Activated T-helper 2 cell treated with anti-CD3 and anti-CD28 coated beads, Interferon-gamma antibody, Interleukin-2, Interleukin-4, amounts not matched to agents 10 μg/mL and 5 μg/mL and 100 μg/mL, durations not matched to agents 14 hours and 24 hours and 36 hours (primary cell): Measurements from ENCODE around the gene NPHS1. TPM values are rescaled to one million over a fixed set of nuclear protein-coding genes. Genes with fewer than 3 reads are reported as not detected.
"Not testable (repeated sequence)": the region's sequence is repeated elsewhere in the genome, so short reads cannot be mapped to it uniquely, and the experiment has no call there.

Source experiments
- DNase-seq: peaks from one replicate; pipeline ENCODE4 v3.0.0; 2021; ENCODE audit warnings: low spot score
- H3K27ac Mint-ChIP-seq: one replicate; pipeline ENCODE4 v1.8.0; 2021; ENCODE audit warnings: mixed read lengths
- H3K27me3 Mint-ChIP-seq: one replicate; pipeline ENCODE4 v1.8.0; 2021; ENCODE audit warnings: low read depth, mixed read lengths
- H3K36me3 Mint-ChIP-seq: one replicate; pipeline ENCODE4 v1.8.0; 2021; ENCODE audit warnings: low read depth, mixed read lengths
- H3K4me1 Mint-ChIP-seq: one replicate; pipeline ENCODE4 v1.8.0; 2021; ENCODE audit warnings: low read depth, mixed read lengths
- H3K4me3 Mint-ChIP-seq: one replicate; pipeline ENCODE4 v1.8.0; 2021; ENCODE audit warnings: low read depth, mild to moderate bottlenecking, moderate library complexity, mixed read lengths
- H3K9me3 Mint-ChIP-seq: one replicate; pipeline ENCODE4 v1.8.0; 2021; ENCODE audit warnings: mixed read lengths
- intact Hi-C: fragments of 100-400 bp; cut with micrococcal nuclease; formaldehyde crosslinking; loops from one replicate; pipeline ENCODE4 v1.15.1; 2023
- total RNA-seq: library from RNA; stranded (reverse); gene quantifications from 2 replicates; pipeline ENCODE4 v1.2.3, GENCODE V29; 2022

The NPHS1 gene
- total RNA-seq, 1 donor from 2014 or later = 0.05 TPM

DNA sequence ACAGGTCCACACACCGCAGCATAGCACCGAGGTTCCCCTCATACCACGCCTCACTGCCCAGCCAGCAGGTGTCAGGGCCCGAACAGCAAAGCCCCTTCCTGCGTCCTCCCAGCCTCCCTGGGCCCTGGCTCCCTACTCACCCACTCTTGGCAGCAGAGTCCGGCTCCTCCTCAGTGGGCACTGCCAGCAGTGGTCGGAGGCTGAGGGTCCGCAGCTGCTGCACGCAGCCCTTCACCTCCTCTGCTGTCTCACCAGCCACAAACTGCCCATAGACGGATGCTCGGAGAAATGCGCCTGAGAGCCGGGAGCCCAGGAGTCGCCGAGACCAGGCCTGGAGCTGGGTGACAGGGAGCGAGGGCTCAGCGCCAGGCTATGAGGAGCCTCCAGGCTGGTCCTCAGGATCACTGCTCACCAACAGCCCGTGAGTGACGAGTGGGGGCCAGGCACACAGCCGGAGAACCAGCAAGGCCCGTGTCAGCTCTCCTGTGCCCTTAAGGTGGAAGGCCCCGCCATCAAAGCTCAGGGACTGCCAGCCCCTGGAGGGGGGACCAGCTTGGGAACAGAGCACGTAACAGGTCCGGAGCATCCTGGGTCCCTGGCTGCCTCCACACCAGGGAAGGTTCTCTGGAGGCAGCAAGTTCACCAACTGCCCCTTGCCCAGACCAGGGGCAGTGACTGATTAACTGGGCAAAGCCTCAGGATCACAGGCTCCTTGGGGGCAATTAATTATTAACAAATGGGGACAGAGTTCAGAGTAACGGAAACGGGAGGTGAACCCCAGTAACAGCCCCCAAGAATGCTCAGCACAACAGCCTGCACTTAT is 39.9 kb downstream of the NPHS1 start, which contains the start of gene PRODH2:
TSS of gene PRODH2 (minus strand) at position 626 of the 823 bp plus-strand sequence. CDS start at position 586, 40 bp downstream.
- no peaks in the 10 kb centered on the region for H3K36me3 Mint-ChIP-seq
- H3K4me1 Mint-ChIP-seq = no peaks in the 10 kb centered on the region
- intact Hi-C loops = no loop called here
- no peak within 1 kb of the TSS for H3K27ac Mint-ChIP-seq
- peaks cover 4% of the 10 kb centered on the region for H3K27me3 Mint-ChIP-seq
- no peak for DNase-seq
- no peak within 1 kb of the TSS for H3K4me3 Mint-ChIP-seq
- no peaks in the 10 kb centered on the region for H3K9me3 Mint-ChIP-seq

DNA sequence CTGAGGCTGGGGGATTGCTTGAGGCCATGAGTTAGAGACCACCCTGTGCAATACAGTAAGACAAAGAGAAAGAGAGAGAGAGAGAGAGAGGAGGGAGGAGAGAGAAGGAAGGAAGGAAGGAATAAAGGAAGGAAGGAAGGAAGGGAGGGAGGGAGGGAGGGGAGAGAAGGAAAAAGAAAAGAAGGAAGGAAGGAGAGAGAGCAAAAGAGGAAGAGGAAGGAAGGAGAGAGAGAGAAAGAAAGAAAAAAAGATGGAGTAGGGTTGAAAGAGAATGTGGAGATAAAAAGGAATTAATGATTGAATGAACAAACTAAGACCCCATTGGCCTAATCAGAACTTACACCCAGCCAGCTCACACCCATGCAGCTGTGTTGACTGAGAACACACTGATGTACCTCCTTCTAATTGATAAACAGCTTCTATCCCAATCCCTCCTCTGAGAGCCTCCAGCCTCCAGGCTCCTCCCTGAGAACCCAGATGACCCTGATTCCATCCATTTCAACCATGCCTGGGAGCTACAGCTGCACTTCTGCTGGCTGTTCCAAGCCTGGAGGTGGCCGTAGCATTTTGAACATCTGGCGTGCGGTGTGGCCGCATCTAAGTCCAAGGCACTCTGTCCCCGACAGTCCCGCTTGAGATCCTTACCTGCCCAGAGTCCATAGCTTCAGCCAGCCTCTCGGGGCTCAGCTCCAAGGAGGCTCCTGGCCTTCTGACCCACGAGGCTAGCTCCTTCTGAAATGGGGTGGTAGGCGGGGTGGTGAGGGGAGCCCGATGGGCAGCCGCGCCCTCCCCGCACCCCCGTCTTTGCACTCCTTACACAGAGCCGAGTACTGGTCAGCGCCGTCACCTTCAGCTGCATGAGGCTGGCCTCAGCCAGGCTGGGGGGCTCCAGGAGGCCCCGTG is 40.7 kb downstream of the NPHS1 start:
- Mint-ChIP-seq H3K27me3 (peaks cover 3% of the 10 kb centered on the region), H3K9me3 (no peaks in the 10 kb centered on the region), H3K36me3 (no peaks in the 10 kb centered on the region), H3K4me3 (no peak overlapping the region), H3K4me1 (no peaks in the 10 kb centered on the region), H3K27ac (no peak overlapping the region)
- DNase-seq = no peak
- intact Hi-C loops = no loop called here

DNA sequence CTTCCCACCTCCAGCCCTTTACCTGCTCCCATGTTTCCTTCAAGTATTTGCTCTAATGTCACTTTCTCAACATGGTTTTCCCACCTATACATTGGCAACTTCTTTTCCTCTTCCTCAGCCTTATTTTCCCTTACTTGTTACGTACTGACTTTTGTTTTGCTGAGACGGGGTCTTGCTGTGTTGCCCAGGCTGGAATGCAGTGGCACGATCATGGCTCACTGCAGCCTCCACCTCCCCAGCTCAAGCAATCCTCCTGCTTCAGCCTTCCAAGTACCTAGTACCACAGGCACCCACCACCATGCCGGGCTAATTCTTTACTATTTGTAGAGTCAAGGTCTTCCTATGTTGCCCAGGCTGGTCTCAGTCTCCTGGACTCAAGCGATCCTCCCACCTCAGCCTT is 44.7 kb downstream of the NPHS1 start:
- Mint-ChIP-seq H3K27ac (no peak overlapping the region), H3K4me3 (no peak overlapping the region), H3K4me1 (peaks cover 8% of the 10 kb centered on the region), H3K27me3 (no peaks in the 10 kb centered on the region), H3K9me3 (no peaks in the 10 kb centered on the region), H3K36me3 (no peaks in the 10 kb centered on the region)
- no peak for DNase-seq
- intact Hi-C loops = no loop called here

DNA sequence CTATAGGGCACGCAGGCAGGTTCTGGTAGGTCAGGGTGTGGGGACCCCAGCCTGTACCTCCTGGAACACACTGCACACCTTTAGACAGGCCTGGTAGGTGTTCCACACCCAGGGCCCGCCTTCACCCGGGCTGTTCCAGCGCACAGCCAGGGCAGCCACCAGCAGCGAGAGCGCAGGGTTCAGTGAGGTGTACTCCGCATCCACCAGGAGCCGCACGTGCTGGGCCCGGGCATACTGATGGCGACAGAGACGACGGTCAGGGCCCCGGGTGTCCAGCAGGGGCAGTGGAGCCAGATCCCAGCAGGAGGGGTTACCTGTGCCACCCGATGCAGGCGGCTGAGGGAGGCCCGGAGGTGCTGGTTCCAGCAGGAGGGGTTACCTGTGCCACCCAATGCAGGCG is 45.7 kb downstream of the NPHS1 start:
- Mint-ChIP-seq H3K4me1 (peaks cover 8% of the 10 kb centered on the region), H3K9me3 (no peaks in the 10 kb centered on the region), H3K4me3 (no peak overlapping the region), H3K27me3 (no peaks in the 10 kb centered on the region), H3K27ac (no peak overlapping the region), H3K36me3 (no peaks in the 10 kb centered on the region)
- no peak for DNase-seq
- intact Hi-C loops = no loop called here

DNA sequence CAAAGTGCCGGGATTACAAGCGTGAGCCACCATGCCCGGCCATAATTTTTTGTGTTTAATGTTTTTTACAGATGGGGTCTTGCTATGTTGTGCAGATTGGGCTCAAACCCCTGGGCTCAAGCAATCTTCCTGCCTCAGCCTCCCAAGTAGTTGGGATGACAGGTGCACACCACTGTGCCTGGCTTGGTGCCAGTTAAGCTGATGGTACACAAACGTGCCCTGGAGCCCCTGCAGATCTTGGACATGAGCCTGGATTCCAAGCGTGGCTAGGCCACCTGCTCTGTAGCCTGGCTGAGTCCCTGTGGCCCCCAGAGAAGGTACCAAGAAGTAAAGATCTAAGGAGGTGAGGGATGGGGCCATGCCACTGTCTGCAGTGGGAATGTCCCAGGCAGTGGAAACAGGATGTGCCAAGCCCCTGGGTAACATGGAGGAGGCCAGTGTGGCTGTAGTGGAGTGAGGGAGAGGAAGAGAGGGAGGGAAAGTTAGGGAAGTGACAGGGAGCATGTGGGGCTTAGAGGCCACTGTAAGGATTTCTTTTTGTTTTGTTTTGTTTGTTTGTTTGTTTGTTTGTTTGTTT is 46.7 kb downstream of the NPHS1 start:
- Mint-ChIP-seq H3K4me3 (no peak overlapping the region), H3K27me3 (no peaks in the 10 kb centered on the region), H3K4me1 (peaks cover 8% of the 10 kb centered on the region), H3K9me3 (no peaks in the 10 kb centered on the region), H3K36me3 (no peaks in the 10 kb centered on the region), H3K27ac (no peak overlapping the region)
- intact Hi-C loops = no loop called here
- no peak for DNase-seq

DNA sequence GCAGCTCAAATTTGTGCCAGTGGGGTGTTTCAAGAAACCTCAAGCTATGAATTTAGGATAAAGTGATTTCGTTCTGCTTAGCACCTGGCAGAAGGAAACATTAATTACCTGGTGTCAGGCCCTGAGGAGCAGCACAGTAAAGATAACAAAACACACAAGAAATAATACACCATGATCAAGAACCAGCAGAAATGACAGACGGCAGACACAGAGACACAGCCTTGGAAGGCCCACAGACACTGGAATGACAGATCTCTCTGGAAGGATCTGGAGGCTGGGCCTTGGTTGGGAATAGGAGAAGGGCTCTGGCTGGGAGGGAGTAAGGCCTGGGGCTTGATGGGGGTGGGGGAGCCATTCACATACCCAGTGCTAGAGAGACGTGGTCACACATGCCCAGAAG is 50.5 kb downstream of the NPHS1 start:
- Mint-ChIP-seq H3K27me3 (peaks cover 12% of the 10 kb centered on the region), H3K4me3 (no peak overlapping the region), H3K4me1 (peaks cover 8% of the 10 kb centered on the region), H3K36me3 (no peaks in the 10 kb centered on the region), H3K9me3 (no peaks in the 10 kb centered on the region), H3K27ac (no peak overlapping the region)
- DNase-seq = no peak
- intact Hi-C loops = no loop called here

DNA sequence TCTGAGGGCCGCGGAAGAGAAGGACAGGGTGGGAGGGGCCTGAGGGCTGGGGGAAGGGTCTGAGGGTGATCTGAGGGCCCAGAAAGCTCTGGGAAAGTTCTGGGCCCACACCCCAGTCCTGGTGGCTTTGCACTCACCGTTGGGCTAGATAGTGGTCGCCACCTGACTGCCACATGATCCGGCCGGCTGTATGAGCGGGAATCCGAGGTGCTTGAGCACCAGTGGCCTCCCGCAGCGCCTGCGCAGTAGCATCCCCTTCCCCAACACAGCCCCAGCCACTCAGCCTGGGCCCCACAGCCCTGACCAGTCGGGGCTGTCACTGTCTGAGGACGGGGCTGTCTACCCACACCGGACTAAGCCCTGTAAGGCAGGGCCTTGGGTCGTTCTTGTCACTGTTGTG is 54.6 kb downstream of the NPHS1 start:
- intact Hi-C loops = no loop called here
- Mint-ChIP-seq H3K4me1 (no peaks in the 10 kb centered on the region), H3K27me3 (peaks cover 22% of the 10 kb centered on the region), H3K36me3 (no peaks in the 10 kb centered on the region), H3K9me3 (no peaks in the 10 kb centered on the region), H3K4me3 (no peak overlapping the region), H3K27ac (no peak overlapping the region)
- no peak for DNase-seq

DNA sequence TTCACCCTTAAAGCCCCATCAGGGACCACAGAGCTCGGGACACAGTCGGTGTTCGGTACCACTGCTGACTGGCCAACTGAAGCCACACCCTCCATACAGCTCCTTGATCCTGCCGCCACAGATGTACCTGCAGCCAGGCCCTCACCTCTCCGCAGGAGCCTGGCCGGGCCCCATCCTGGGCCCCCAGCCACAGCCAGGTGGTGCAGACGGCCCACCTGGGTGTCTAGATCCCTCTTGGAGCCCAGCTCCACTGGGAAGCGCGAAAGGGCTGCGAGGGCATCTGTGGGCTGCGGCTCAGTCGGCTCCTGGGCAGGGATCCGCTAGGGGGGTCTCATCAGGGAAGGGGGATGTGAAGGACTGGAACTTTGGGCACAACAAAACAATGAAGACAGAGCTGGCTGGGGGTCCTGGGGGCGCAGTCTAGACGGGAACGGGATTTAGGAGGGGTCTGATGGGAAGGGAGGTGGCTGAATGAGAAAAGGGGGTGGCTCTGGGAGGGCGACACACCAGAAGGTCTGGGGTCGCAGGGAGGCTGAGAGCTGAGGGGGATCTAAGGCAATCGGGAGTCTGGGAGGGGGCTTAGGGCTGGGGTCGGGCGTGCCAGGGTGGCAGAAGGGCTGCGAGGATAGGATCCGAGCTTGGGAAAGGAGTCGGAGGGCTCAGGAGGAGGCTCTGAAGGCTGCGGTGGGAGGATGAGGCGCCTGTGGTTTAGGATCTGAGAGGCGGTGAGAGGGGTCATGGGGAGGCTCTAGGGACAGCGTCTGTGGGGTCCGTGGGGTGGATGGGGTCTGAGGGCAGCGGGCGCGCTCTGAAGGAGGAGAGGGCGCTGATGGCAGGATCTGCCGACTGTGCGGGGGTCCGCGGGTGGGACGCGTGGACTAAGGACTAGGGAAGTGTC is 55.4 kb downstream of the NPHS1 start:
- H3K27me3 Mint-ChIP-seq = peaks cover 22% of the 10 kb centered on the region
- no peaks in the 10 kb centered on the region for H3K36me3 Mint-ChIP-seq
- no peaks in the 10 kb centered on the region for H3K9me3 Mint-ChIP-seq
- no peak overlapping the region for H3K4me3 Mint-ChIP-seq
- H3K4me1 Mint-ChIP-seq = no peaks in the 10 kb centered on the region
- no peak overlapping the region for H3K27ac Mint-ChIP-seq
- DNase-seq = no peak
- intact Hi-C loops = no loop called here

DNA sequence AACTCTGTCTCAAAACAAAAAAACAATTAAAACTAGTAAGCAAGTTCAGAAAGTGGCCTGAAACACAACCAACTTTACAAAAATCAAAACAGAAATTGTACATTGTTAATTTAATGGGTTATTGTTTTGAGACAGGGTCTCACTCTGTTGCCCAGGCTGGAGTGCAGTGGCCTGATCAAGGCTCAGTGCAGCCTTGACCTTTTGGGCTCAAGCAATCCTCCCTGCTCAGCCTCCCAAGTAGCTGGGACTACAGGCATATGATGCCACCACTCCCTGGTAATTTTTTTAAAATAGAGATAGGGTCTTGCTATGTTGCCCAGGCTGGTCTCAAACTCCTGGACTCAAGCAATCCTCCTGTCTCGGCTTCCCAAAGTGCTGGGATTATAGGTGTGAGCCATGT is 56.7 kb downstream of the NPHS1 start:
- H3K9me3 Mint-ChIP-seq, H3K36me3 Mint-ChIP-seq, intact Hi-C loops, H3K27ac Mint-ChIP-seq, H3K4me3 Mint-ChIP-seq, DNase-seq, H3K4me1 Mint-ChIP-seq: not testable (repeated sequence)
- H3K27me3 Mint-ChIP-seq = peaks cover 22% of the 10 kb centered on the region

DNA sequence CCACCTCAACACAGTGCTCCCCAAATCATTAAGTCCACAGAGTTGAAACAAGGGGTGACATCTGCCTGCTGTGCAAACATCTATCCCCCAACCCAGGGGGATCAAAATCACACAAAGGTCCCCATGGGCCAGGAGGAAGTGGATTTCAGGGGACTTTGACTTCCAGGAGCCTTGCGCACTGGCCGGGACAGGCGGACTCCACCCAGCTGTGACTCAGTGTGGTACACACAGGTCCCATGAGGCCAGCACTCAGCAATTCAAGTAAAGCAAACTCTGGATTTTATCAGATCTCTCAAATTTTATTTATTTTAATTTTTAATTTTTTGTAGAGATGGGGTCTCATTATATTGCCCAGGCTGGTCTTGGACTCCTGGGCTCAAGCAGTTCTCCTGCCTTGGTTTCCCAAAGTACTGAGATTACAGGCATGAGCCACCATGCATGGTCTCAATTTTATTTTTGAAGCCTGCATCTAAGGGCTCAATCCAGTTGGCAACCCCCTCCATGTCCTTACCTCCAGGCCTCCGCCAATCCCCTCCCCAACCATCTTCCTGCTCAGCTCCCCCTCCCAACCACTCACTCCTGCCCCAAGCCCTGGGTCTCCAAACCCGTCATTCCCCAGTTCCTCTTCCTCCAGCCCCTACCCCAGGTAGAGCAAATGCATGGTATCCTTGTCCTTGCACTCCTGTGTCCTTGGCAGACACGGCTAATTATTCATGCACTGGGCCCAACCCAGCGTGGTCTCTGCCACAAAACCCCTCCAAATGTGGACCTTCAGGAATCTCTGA is 58.7 kb downstream of the NPHS1 start:
- DNase-seq = no peak
- Mint-ChIP-seq H3K27me3 (peaks cover 20% of the 10 kb centered on the region), H3K9me3 (no peaks in the 10 kb centered on the region), H3K36me3 (no peaks in the 10 kb centered on the region), H3K4me3 (no peak overlapping the region), H3K4me1 (no peaks in the 10 kb centered on the region), H3K27ac (no peak overlapping the region)
- intact Hi-C loops = no loop called here

DNA sequence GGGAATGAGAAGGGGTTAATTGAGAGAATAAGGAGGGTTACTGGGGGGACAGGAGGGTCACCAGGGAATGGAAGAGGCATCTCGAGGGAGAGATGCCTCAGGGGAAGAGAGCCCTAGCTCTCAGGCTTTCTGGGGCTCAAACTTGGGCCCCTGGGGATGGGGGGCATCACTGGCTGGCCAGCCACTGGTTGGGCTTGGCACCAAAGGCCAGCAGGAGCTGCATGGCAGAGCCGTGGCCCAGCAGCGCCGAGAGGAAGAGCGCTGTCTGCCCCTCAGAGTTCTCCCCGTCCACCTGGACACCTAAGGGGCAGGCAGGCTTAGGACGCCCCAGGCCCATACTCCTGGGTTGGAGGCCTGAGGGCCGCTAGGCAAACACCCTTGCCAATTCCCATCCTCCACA is 59.4 kb downstream of the NPHS1 start:
- no peaks in the 10 kb centered on the region for H3K4me1 Mint-ChIP-seq
- H3K36me3 Mint-ChIP-seq = no peaks in the 10 kb centered on the region
- intact Hi-C loops = no loop called here
- H3K27me3 Mint-ChIP-seq = peaks cover 18% of the 10 kb centered on the region
- no peaks in the 10 kb centered on the region for H3K9me3 Mint-ChIP-seq
- H3K27ac Mint-ChIP-seq = no peak overlapping the region
- no peak for DNase-seq
- no peak overlapping the region for H3K4me3 Mint-ChIP-seq
